ENCODE measurements around the gene STARD7.
"Not testable (repeated sequence)": the region's sequence is repeated elsewhere in the genome, so short reads cannot be mapped to it uniquely, and the experiment has no call there.

STARD7 gene

DNA sequence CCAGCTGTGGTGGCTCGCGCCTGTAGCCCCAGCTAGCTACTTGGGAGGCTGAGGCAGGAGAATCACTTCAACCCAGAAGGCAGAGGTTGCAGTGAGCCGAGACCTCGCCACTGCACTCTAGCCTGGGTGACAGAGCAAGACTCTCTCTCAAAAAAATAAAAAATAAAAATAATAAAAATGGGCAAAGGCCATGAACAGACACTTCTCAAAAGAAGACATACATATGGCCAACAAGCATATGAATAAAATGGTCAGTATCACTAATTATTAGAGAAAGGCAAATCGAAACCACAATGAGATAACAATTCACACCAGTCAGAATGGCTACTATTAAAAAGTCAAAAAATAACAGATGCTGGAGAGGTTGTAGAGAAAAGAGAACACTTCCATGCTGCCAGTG is 48.3 kb downstream of the STARD7 start:
- DNase-seq, result not testable (repeated sequence)

DNA sequence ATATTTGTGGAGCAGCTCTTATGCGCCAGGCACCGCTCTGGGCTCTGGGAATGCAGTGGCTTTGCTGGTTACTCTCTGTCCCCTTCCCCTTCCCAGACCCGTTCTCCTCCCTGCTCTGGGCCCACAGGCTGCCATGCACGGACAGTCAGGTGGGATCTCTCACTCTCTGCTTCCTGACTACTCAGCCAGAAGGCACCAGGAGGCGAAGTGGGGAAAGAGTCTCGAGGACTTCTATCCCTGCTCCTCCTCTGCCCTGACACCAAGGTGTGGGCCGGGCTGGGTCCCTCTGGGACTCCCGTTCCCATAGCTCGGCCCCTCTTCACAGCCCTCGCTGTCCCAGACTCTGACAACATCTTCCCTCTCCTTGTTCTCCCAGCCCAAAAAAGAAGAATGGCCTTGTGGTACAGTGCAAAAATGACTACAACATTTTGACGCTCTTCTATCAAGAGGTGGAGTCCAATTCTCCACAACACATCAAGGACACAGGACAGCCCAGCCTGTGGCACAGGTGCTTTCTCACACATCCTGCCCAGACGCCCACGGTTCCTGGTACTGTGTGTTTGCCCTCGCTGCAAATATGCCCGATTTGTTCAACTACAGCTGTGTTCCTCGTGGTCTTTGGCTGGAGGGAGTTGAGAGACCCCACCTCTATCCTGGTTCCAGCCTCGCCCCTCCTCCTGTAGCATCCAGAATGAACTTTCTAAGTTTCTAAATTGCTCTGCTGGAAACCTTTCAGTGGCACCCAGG is 49.4 kb downstream of the STARD7 start:
- no peak for DNase-seq

DNA sequence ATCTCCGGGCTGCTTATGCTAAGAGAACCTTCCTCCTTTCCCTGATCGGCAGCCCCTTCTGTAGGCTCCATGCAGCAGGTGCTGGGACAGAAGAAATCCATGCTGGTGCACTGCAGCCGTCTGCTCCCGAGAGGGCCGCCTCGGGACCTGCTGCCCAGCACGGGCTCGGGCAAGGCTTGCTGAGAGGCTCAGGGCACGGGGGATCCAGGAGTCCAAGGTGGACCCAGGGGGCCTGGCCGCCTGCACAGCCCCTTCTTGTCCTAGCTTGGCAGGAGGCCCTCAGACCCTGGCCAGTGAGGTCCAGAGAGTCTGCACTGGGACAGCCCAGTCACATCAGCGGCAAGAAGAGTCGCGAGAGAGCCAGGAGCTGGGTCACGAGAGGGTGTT is 50.1 kb downstream of the STARD7 start:
- DNase-seq, result no peak

DNA sequence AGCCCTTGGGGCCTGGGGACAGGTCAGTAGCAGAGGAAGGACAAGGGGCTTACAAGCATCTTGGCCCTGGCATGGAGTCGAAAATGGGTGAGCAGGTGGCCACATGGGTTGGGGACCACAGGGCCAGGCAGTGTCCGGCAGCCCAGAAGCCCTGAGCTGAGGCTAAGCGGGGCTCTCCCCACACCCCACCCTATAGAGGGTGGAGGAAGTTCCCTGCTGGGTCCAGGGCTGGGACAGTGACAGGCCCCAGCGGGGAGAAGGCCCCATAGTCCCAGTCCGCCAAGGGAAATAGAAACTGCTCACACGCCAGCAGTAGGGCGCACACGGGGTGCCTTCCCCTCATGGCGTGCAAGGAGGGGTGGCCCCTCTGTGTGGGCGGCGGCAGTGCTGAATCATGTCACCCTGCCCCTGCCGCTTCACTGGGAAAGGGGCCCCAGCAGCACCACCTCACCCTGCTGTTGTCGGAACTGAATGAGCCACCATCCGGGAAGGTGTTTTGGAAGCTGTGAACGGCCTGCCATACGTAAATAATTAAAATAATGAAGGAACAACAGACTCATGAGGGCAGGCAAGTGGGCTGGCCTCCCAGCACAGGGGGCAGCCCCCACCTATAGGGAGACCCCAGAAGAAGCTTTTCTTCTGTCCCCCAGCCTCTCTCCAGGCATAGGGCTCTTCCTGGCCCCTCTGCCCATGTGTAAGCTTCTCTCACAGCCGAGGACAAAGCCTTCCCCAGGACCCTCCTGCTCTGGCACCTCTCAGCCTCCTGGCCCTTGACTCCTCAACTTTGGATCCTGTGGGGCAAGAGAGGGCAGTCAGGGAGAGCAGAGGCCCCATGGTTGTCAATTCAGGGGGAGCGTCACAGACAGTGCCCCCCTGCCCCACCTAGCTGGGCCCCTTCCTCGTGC is 50.7 kb downstream of the STARD7 start:
- DNase-seq, result no peak

DNA sequence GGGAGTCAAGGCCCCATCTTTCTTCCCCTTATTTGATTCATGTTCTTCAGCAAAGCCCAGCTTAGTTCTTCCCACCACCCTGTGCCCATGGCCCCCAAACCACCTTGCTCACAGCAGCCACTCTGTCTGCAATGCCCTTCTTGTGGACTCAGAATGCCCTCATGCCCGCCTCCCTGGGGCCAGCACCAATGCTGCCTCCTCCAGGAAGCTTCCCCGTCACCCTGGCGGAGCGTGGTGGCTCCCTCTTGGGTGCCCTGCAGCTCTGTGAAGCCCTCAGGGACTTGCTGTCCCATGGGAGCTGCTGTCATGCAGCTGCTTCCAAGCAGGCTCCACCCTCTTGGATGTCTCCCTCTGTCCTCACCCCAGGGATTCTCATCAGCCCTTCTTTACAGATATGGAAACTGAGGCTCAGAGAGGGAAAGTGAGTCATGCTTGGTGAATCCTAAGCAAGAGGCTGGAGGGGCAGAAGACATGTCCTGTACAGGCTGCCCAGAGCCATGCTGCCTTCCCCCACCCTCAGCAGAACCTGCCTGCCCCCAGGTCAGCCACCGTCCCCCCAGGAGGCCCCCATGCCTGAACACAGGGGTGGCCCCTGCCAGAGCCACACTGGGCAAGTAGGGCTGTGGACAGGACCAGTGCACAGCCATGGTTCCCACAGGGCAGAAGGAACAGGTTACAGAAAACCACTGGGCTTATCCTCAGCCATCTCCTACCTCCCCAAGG is 51.5 kb downstream of the STARD7 start:
- DNase-seq, result peak; percentile 23

DNA sequence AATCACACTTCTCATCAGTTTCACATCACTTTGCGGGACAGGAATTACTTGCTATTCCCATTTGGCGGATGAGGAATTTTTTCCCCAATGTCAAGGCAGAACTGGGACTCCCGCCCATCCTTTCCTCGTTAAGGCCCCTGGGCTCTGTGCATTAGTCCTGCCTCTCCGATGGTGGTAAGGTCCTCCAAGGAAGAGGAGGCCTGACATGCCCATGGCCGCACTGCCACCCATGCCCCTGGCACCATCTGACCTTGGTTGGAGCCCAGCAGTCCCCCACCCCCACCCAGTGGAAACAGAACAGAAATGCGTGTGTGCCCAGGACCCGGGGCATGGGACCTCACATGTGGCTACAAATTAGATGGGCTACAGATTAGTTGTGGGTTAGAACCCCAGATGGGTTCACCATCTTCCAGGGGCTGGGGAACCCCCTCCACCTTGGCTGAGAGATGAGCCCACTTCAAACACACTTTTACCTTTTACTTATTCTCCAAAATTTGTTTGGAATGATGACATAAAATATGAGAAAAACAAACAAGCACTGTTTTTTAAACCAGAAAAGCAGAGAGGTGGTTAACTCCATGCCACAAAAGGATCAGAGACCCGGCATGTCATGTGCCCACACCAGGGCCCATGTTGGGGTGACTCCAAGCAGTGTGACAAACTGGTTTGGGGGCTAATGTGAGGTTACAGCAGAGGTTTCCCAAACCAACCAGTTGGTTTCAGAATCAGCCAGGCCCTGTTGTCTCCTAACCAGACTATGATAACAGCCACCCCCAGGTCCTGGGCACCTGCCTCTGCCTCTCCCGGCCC is 52.4 kb downstream of the STARD7 start:
- no peak for DNase-seq

DNA sequence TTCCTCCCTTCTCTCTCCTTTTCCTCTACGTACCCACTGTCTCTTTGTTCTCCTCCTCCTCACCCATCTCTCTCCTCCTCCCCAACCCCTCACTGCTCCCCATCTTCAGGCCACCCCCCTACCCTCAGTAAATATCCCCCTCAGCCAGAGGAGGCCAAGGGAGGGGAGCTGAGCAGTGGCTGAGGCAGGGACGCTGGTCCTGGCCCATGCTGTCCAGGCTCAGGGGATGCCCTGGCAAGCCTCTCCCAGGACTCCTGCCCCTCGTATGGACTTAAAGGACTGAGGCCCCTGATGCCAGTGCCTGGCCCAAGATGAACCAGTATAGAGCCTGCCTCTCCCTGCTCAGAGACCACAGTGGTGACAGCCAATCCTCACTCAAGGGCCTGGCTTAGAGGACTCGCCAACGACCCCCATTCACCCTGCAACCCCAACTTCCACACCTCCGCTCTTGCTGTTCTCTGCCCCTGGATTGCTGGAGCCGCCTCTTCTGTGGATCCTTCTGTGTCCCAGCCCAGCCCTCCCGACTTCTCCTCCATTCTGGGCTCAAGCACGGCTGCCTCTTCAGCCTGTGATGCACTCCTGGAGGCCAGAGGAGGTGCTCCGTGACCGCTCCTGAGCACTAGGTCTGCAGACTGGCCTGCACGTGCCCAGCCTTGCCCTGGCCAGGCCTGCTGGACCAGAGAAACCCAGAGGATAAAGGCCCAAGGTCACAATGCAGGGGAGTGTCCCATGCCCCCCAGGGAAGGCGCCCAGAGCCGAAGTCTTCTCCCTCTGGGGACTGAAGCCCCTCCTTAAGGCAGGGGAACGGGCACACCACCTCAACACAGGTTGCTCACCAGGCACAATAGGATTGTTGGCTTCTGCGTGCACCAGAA is 53.9 kb downstream of the STARD7 start:
- DNase-seq, result no peak

DNA sequence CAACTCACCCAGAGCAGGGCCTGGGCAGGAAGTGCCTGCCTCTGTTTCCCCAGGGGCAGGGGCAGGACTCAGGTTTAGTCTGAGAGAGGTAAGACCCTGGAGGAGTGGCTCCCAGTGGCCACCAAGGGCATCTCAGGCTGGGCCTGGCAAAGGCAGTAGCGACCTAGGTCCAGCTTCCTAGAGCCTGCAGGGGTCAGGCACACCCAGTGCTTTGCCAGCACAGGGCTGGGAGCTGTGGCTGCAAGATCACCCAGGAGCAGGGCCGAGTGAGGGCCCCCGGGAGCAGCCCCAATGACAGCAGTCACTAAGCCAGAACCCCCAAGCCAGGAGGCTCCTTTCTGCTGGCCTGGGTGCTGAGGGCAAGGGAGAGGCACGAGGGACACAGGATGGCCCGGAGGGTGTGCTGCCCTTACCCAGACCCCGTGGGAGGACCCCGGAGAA is 54.6 kb downstream of the STARD7 start:
- DNase-seq, result no peak

DNA sequence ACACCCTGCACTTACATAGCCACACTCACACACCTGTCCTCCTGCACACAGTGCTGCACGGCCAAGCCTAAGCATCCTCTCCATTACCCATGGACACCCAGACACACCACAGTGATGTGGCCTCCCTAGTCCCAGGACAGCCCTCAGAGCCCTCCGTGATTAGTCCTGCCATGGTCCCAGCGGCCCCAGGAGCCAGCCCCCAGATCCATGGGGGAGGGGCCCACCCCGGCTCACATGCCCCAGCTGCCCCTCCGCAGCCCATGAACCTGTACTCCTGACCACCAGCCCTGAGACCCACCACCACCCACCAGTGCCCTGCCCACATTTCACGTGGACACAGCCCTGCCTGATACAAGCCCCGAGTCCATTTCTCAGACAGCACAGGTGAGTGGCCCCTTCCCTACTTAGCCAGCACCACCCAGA is 55.3 kb downstream of the STARD7 start:
- no peak for DNase-seq

DNA sequence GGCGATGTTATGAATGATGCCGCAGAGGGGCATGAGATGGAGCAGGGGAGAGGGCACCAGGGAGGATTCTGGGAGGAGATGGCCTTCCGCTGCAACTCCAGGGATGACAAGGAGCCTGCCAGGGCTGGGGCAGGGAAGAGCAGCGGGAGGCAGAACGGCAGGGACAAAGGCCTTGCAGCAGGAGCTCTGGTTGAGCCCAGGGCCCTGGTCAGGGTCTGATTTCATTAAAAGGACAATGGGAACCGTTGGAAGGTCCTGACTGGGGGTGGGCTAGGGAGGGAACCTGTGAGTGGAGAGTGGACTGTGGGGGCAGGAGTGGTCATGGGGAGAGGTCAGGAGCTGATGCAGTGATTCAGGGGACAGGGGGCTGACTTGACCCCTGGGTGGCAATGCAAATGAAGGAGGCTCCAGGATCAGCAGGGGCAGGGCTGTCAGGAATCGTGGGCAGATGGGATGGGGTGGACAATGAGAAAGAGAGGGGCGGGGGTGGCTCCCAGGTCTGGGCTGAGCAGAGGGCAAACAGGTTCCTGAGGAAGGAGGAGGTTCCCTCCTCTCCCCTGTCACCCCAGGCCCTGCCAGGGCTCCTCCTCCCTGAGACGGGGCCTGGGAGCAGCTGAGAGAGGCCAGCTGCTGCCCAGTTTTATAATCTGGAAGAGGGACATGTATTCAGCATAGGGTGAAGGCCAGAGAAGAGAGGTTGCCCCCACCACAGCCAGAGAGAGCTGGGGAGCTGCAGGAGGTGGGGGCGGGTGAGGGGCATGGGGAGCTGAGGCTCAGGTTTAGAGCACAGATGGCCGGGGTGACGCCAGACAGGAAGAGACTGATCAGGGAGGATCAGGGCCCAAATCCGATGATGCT is 56.1 kb downstream of the STARD7 start:
- peak; percentile 95 for DNase-seq

DNA sequence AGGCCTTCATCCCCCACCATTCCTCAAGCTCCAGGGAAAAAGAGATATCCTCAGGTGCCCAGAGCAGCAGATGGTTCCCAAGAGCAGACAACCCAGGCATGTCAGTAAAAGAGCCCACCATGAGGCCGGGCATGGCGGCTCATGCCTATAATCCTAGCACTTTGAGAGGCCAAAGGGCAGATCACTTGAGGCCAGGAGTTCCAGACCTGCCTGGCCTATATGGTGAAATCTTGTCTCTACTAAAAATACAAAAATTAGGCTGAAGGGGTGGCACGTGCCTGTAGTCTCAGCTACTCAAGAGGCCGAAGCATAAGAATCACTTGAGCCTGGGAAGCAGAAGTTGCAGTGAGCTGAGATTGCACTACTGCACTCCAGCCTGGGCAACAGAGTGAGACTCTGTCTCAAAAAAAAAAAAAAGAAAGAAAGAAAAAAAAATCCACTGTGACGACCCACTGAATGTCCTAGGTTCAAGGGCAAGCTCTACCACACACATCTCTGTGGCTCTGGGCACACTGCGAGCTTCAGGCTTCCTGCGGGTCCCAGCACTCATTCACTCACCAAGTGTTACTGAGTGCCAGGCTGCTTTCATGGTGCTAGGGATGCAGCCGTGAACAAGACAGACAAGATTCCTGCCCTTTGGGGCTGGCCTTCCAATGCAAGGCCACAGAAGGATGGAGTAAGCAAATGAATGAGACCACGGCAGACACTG is 56.9 kb downstream of the STARD7 start:
- peak; percentile 18 for DNase-seq

DNA sequence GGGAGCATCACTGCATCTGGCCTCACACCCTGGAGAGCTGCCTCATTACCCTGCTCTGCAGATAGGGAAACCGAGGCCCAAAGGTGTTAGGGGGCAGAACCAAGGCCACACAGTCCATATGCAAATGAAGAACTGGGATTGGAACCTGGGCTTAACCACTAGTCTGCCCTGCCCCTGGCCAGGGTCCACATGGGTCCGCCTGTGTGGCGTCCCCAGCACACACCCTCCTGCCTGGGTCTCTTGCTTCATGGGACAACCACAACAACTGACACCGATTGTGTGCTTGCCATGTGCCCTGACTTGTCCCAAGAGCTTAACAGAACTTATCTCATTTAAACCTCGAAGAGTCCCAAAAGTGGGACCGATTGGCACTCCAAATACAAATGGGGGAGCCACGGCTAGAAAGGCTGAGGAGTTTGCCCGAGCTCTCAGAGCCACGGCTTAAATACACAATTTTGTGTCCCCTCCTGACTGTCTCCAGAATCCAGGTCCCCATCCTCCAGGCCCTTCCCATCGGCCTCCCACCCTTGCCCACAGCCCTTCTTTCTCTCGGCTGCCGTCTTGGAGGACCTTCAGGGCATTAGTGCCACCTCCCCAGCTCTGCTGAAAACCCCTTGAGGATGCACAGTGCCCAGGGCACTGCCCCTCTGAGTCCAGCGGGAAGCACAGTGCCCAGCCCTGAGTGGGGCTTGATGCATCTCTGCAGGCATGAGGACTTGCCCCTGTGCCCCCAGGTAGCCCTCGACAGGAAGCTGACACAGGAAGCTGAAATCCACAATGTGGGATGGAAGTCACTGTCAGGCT is 57.6 kb downstream of the STARD7 start:
- no peak for DNase-seq

DNA sequence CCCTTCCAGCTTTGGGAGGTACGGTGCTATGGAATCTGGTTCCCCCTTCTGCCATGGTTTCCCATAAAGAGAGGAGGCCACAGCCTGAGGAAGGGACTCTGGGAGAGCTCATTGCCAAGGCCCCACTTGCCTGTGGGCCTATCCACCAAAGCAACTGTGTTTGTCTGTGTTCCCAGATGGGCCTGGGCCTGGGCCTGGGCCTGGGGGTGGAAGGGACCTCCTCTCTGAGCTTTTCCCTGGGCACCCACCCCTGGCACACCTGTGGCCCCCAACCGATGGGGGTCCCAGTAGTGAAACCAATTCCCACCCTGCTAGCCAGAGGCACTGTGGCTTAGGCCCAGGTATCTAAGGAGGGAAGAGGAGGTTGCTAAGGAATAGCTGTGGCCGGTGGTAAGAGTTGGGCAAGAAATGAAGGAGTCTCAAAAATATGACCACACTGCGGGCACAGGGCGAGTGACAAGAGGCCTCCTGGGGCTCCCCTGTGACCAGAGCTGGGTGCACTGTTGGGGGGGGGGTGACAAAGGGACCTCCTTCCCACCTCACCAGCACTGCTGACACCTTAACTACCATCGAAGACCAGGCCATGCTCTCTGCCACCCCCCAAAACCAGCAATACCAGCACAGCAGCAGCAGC is 58.5 kb downstream of the STARD7 start:
- no peak for DNase-seq

DNA sequence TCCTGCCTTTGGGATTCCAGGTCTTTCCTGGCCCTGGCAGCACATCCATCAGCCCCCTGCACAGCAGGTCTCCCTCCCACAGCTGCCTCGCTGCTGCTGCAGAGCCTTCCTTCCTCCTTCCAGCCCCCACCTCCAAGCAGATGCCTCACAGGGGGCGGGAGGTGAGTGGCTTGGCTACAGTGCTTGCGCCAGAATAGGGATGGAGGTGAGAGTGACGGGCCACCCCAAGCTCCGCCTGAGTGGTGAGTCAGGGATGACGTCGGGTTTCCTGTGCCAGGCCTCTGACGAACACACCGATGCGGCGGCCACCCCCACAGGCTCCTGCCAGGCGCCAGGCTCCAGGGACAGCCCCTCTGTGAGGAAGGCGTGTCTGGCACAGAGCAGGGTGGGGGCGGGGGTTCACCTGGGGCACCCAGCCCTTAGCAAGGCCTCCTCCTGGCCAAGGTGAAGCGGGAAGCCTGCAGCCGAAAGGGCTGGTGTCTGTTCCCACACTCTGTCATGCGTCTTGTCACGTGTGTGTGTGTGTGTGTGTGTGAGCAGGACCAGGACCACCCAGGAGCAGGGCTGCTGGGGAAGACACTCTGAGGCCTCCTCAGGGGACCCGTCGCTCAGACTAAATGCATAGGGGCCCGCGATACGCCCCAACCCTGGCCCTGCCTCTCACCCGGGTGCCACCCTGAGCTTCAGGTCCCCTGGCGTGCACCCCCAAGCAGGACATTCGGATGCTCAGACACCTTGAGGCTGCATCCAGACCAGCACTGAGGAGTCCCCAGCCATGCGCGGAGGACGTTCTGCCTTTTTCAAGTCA is 60.0 kb downstream of the STARD7 start:
- peak; percentile 55 for DNase-seq

DNA sequence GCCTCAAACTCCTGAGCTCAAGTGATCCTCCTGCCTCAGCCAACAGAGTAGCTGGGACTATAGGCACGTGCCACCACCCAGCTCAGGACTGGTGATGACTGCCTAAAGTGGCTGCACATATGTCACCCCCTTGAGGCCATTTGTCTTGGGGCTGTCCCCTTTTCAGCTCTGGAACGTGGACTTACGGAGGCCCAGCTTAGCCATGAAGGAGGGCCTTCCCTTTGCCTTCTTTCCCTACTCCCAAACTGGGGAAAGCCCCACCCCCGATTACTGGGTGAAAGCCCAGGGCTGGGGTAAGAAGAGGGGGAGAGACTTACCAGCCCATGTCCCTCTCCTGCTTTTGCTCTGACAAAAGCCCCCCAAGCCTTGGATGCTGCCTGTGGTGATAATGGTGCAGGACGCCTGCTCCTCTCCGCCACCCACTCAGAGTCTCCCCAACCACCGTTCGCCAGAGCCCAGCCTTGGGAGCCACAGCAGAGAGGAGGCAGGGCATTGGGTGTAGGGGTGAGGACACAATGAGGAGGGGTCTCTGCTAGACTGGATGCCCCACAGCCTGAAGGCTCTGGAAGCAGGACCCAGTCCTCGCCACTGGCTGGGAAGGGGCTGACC is 60.9 kb downstream of the STARD7 start:
- peak; percentile 22 for DNase-seq

DNA sequence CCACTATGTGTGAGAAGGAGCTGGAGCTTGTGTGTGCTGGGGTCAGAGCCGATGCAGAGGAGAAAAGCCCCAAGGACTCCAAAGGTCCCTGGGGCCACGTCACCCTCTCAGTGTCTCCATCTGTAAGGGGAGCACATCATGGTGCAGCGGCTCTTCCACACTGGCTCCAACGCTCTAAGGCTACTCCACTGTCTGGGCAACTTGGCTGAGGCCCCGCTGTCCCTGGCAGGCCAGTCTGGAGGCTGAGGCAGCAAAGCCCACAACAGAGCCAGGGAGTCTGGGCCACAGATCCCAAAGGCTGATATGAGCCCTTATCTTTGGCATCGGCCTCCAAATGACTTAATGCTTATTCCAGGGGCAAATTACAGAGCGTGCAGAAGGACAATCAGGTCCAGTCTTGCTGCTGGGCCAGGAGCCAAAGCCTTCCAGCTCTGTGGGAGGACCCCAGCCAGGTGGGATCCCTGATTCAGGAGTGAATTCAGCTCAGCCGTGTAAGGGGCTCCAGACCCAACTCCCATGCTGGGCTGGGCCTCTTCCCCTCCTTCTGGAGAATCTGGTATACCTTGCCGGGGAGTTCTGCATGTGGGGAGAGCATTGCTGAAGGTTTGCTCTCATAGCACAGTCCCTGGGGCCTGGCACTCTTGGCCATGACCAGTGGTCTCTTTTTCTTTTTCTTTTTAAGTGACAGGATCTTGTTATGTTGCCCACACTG is 61.6 kb downstream of the STARD7 start:
- no peak for DNase-seq
